Suppressor macrophage treated with lipopolysaccharide for 1 hour (primary cell): Measurements from ENCODE around the gene GPRIN2.
"Not testable (repeated sequence)": the region's sequence is repeated elsewhere in the genome, so short reads cannot be mapped to it uniquely, and the experiment has no call there.

Experiments used
- DNase-seq, 3 donors: peaks; one replicate each; pipeline ENCODE4 v3.0.0-alpha.2; 2020 to 2022

Gene GPRIN2

DNA sequence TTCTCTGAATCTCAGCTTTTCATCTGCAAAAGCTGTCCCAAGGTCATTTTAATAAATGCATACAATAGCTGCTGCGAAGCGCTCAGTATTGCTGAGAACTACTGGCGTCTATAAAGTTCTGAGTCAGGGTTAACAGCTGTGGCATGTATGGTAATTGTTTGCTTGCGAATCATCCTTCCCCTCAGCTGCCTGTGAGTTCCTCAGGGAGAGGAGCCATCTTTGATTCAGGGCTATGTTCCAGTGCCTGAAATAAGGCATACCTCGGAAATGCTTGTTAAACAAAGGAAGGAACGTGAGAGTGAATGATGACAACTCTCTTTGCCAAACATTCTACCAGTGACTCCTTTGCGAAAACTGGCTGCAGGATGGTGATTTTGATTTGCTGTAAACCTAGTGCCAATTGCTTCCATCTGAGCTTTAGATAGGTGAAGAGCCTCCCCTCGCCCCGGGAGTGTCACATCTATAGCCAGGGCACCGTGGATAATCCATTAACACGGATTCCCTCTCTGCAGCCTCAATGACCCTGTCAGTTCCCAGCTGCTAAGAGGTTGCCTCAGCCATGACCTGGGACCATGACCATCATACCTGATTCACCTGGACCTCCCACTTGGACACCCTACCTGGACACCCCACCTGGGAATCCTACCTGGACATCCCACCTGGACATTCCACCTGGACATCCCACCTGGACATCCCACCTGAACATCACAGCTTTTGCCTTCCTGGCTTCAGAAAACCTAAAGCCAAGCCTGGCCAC is 39.6 kb downstream of the GPRIN2 start:
- no peak for DNase-seq

DNA sequence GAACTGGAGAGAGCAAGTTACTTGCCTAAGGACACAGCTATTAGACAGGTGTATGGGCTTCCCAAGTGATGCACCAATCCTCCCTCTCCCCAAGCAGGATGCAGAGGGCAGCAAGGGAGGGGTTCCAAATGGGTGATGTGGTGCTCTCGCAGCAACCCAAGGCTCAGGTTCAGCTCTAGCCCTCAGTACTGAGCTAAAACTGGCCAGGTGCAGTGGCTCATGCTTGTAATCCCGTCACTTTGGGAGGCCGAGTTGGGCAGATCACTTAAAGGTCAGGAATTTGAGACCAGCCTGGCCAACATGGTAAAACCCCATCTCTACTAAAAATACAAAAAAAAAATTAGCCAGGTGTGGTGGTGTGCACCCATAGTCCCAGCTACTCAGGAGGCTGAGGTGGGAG is 40.7 kb downstream of the GPRIN2 start:
- DNase-seq, result no peak

DNA sequence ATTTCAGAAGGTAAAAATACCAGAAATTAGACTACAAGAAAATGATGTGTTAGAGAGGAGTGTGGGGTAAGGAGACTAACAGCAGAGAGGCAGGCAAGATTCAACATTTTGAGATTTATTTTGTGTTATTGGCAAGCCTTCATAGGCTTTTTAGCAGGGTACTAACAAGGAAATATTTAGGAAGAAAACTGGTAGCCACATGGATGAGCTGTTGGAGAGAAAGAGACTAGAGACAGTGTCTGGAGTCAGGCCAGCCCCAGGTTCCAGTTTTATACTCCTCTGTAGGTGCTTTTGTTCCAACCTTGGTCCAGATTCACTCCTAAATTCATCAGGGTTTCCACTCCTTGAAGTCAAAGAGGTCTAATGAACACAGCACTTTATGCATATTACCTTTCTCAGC is 41.1 kb downstream of the GPRIN2 start:
- no peak for DNase-seq

DNA sequence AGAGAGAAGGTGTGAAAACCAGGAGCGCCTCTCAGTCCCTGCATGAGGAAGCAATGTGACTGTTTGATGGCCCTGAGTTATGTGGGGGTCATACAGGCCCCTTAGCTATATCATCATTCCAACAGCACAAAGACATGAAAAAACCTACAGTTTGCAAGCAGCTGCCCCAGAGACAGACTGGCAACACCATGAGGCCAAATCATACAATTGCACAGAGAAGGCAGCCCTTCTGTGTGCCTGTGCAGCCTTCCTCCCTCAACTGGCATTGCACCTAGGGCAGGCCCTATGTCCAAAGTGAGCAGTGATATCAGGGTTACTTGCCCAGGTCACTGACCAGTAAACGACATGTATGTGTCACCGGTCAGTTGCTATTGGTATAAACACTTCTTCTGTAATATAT is 41.6 kb downstream of the GPRIN2 start:
- no peak for DNase-seq

DNA sequence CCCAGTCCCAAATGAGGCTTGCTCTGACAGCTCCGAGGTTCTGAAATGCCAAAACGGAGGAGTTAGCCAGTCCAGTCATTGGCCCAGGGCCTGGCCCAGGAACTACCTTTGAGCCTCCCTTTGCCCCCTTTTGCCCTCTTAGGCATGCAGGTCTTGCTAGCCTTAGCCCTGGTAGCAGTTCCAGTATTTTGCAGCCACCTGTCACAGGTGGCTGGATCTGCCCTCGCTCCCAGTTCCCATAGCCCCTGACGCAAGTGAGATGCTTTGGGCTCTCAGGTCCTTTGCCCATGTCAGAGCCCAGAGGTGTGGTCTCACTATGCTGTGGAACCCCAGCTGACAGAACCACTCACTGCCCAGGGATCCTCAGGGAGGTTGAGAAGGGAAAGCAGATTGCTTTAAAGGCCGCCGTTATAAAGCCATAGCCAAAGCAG is 42.0 kb downstream of the GPRIN2 start:
- DNase-seq, result no peak

DNA sequence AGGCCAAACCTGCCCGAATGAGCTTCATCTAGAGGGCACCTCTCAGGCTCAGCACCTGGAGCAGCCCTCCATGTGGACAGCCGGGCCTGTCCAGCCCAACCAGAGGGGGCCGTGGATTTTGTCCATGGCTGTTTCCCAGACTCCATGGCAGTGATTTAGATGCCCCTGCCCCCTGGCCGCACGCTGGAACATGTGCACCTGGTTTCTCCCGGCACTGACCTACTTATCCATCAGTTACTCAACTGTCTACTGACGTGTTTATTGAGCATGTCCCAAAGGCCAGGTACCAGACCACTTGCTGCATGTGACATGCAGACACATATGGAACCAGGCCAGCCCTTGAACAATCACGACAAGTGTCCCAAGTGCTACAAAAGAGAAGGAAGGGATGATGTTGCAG is 43.1 kb downstream of the GPRIN2 start:
- not testable (repeated sequence) for DNase-seq

DNA sequence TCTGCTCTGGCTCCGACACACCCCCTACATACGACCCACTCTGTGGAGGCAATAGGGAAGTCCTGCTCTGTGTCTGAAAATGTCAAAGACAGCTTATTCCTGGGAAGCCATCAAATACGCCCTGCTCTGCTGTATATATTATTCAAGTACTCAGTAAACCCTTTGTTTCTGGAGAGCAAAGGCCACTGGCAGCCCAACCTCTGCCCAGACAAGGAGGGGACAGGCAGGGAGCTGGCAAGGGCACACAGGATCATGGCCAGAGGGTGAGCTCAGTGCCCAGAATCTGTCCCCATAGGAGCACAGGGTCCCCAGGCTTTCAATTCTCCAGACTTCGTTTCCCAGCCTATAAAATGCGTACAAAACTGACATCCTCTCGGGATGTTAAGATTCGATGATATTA is 43.7 kb downstream of the GPRIN2 start:
- not testable (repeated sequence) for DNase-seq

DNA sequence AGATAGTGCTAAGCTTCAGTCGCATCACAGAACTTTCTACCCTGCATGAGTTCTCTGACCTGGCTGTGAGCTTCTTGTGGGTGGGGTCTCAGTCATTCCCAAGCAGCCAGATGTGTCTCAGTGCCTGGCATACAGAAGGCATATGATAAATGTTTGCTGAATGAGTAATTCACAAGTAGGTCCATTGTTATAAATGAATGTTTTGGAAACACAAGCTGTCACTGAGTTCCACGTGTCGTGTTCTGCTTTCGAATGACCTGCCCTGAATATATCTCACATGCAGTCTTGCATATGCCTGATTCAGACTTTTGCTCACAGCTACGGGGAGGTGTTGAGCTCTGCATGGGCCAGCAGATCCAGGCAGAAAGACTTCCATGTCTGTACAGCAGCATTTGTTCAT is 44.5 kb downstream of the GPRIN2 start:
- not testable (repeated sequence) for DNase-seq
